K562 (cell line): Measurements from ENCODE around the gene RARG. TPM values are rescaled to one million over a fixed set of nuclear protein-coding genes. Genes with fewer than 3 reads are reported as not detected.

Experiments used
- ATAC-seq: fragments of 200-7000 bp; cut with Tn5 transposase; 3 replicates; pipeline ENCODE4 v1.9.1; 2020; ENCODE audit warnings: moderate library complexity
- BruUV-seq: library from RNA; stranded (reverse); fragments of 400-500 nt; replicated peaks from 2 replicates; lab custom pipeline; 2021; lab: Mats Ljungman, UMichigan
- CTCF ChIA-PET: fragments of 300-600 bp; formaldehyde crosslinking; extraction: SDS; loops from one replicate; lab custom pipeline; 2021; ENCODE audit warnings: low intra/inter-chr PET ratio; lab: Yijun Ruan, JAX
- POLR2A ChIA-PET: fragments of 300-600, 350-650 bp; sonication (Branson Sonifier 250); formaldehyde crosslinking; extraction: SDS; loops from one replicate; lab custom pipeline; 2021; ENCODE audit warnings: antibody characterized with exemption, inconsistent platforms; lab: Yijun Ruan, JAX
- DNase-seq, 4 experiments: peaks; one replicate each; pipeline versions ENCODE4 v3.0.0 to v3.0.0-alpha.2; 2011 to 2018; ENCODE audit warnings: low spot score in 3 of 4, mixed read lengths in 3 of 4; ENCODE audit errors: extremely low read depth in 1 of 4
- FAIRE-seq: peaks from 2 replicates; lab custom pipeline; 2011; peaks lifted over from hg19 to GRCh38; lab: Jason Lieb, UNC
- H2AFZ ChIP-seq: 2 replicates; pipeline ENCODE4 v1.6.0; 2011; ENCODE audit warnings: low read depth, low read length, control low read depth, inconsistent platforms
- H3K27ac ChIP-seq: fragments of 200-600 bp; 3 replicates; pipeline ENCODE4 v1.8.0; 2011; ENCODE audit warnings: low read depth, mild to moderate bottlenecking, control low read depth, inconsistent platforms, low read length, moderate library complexity, mixed read lengths; ENCODE audit errors: extremely low read depth
- H3K27me3 ChIP-seq, 2 experiments: fragments of 300-600 bp in 1 of 2; 2 replicates in 1 of 2; 3 replicates in 1 of 2; pipeline versions ENCODE4 v1.6.0 to v1.8.0; 2011; ENCODE audit warnings: inconsistent platforms in 2 of 2, low read length in 2 of 2, mild to moderate bottlenecking in 1 of 2, mixed read lengths in 1 of 2, moderate library complexity in 1 of 2; ENCODE audit not compliant: control insufficient read depth in 2 of 2, insufficient read depth in 2 of 2
- H3K36me3 ChIP-seq: fragments of 300-600 bp; 3 replicates; pipeline ENCODE4 v1.8.0; 2011; ENCODE audit warnings: mild to moderate bottlenecking, low read length, inconsistent platforms; ENCODE audit not compliant: control insufficient read depth, insufficient read depth
- H3K4me1 ChIP-seq, 2 experiments: fragments of 200-600 bp in 1 of 2; replicated peaks in 1 of 2; 2 replicates in 1 of 2; 3 replicates in 1 of 2; pipeline versions ENCODE4 v1.5.1 to v1.8.0; 2011; ENCODE audit warnings: inconsistent platforms in 2 of 2, low read length in 2 of 2, mild to moderate bottlenecking in 1 of 2, mixed read lengths in 1 of 2, moderate library complexity in 1 of 2; ENCODE audit not compliant: control insufficient read depth in 2 of 2, insufficient read depth in 2 of 2
- H3K4me2 ChIP-seq: 2 replicates; pipeline ENCODE4 v1.6.1; 2011; ENCODE audit warnings: low read length, control low read depth, inconsistent platforms, mixed read lengths; ENCODE audit not compliant: insufficient read depth
- H3K4me3 ChIP-seq: fragments of 200-600 bp; sonication (generic), shearing (Covaris generic); 2 replicates; pipeline ENCODE4 v1.5.1; 2016; ENCODE audit warnings: control low read depth, inconsistent platforms
- H3K79me2 ChIP-seq: fragments of 200-600 bp; 3 replicates; pipeline ENCODE4 v1.8.0; 2011; ENCODE audit warnings: low read length, inconsistent platforms; ENCODE audit not compliant: control insufficient read depth, insufficient read depth
- H3K9ac ChIP-seq, 2 experiments: 2 replicates each; pipeline versions ENCODE4 v1.6.0 to v1.6.1; 2011; ENCODE audit warnings: low read depth in 2 of 2, low read length in 2 of 2, control low read depth in 1 of 2, inconsistent platforms in 1 of 2, mild to moderate bottlenecking in 1 of 2, mixed read lengths in 1 of 2; ENCODE audit not compliant: insufficient read depth in 1 of 2
- H3K9me1 ChIP-seq: one replicate; pipeline ENCODE4 v1.6.0; 2011; ENCODE audit warnings: inconsistent platforms, mild to moderate bottlenecking, low read length, moderate library complexity; ENCODE audit not compliant: control insufficient read depth, insufficient read depth
- H3K9me3 ChIP-seq: replicated peaks from 2 replicates; pipeline ENCODE4 v1.5.1; 2011; ENCODE audit warnings: low read depth, low read length, inconsistent platforms; ENCODE audit not compliant: control insufficient read depth, insufficient read depth
- H4K20me1 ChIP-seq: replicated peaks from 2 replicates; pipeline ENCODE4 v1.6.1; 2011; ENCODE audit warnings: low read length, inconsistent platforms, mixed read lengths; ENCODE audit not compliant: control insufficient read depth, insufficient read depth
- SREBF2 ChIP-seq: sonication (generic); formaldehyde crosslinking; IDR thresholded peaks from 2 replicates; pipeline ENCODE4 v1.4.0; 2020; ENCODE audit warnings: mild to moderate bottlenecking, missing genetic modification reagents
- ZBTB33 ChIP-seq: sonication (generic); formaldehyde crosslinking; IDR thresholded peaks from 2 replicates; pipeline ENCODE4 v1.8.1; 2023; ENCODE audit warnings: mild to moderate bottlenecking, missing genetic modification reagents
- WGBS: fragments of 100-300 bp; shearing (Covaris generic); methylation state at CpG from one replicate; pipeline ENCODE4 v1.1.6; 2016; ENCODE audit warnings: low coverage, mixed read lengths; ENCODE audit not compliant: insufficient coverage; ENCODE audit errors: missing lambda C conversion rate; 5-methylcytosine and 5-hydroxymethylcytosine counted together
- in situ Hi-C: fragments of 300-500 bp; cut with MboI; formaldehyde crosslinking; loops from 4 replicates; pipeline ENCODE4 v1.15.0; 2018; ENCODE audit warnings: inconsistent platforms, mixed read lengths
- intact Hi-C: fragments of 100-400 bp; cut with micrococcal nuclease; formaldehyde crosslinking; loops from 2 replicates; pipeline ENCODE4 v1.14.2; 2022
- polyA plus RNA-seq, 8 experiments: library from polyadenylated mRNA; depleted of rRNA in 4 of 8; stranded (reverse) in 5 of 8; unstranded in 3 of 8; fragments of >200 nt; fragmentation: Nextera tagmentation in 2 of 8; fragmentation: Illumina TruSeq in 1 of 8; extraction: Ambion mirVana in 2 of 8; extraction: Trizol in 1 of 8; gene quantifications; 2 replicates each; pipeline versions ENCODE4 v1.2.1 to v1.2.3, GENCODE V29; 2011 to 2014; ENCODE audit warnings: inconsistent platforms in 1 of 8, missing spikeins in 1 of 8
- total RNA-seq, 7 experiments: library from RNA; depleted of rRNA in 6 of 7; stranded (reverse); fragments of >200 nt in 6 of 7; fragmentation: Illumina TruSeq in 2 of 7; extraction: Trizol in 2 of 7; gene quantifications; 2 replicates each; pipeline versions ENCODE4 v1.2.1 to v1.2.3, GENCODE V29; 2011 to 2021; ENCODE audit warnings: low replicate concordance in 1 of 7
- TF ChIP-seq, protein P1 (sequence below): fragments of 450-650 bp; IDR thresholded peaks from 2 replicates; pipeline ENCODE4 v1.6.1; 2016; ENCODE audit warnings: low read depth, mild to moderate bottlenecking, moderate library complexity

RARG gene
- total and polyA plus RNA-seq, 9 of the 15 experiments (the other 6 are each of a cell fraction or from before 2014, with no cell fraction given): 0.18 to 7.6 (median 3.8) TPM

DNA sequence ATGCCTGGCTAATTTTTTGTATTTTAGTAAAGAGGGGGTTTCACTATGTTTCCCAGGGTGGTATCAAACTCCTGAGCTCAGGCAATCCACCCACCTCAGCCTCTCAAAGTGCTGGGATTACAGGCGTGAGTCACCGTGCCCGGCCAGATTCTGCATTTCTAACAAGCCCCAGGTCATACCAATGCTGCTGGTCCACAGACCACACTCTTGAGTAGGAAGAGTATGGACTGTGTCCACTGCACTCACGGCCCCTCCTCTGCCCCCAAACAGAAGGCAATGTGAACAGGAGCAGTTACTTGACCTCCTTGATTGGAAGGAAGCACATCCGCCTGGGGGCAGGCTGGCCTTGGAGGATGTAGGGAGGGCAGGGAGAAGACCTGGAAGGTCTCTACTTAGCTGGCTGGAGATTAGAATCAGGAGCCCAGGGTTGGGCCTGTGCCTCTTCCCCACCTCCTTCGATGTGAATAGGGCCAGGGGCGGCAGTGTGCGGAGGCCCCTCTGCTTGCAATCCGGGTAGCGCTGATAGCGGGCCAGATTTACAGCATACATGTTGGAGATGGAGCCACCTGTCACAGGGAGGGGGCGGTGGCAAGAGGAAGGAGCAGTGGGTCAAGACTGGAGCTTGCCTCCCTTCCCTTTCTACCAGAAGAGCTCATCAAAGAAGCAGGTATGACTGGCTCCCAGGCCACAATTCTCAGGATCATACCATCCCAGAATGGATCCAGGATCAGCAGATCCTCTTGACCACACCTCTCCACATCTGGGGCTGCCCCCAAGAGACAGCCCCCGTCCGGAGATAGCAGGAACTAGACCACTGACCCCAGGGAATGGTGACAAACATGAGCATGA, 60.9 kb downstream of the RARG start:
- ATAC-seq (peak; percentile 21), FAIRE-seq (no peak), DNase-seq (peak in 1 of 4 experiments; percentile 25)
- no peaks in the 10 kb centered on the region for H3K9me1 ChIP-seq
- H3K9ac ChIP-seq: peak overlapping the region in 1 of 2 experiments; percentile 73; a peak in 1 of 4 replicates
- H3K4me2 ChIP-seq: no peak overlapping the region
- no peak overlapping the region for H3K27ac ChIP-seq
- CTCF ChIA-PET: no interaction called here
- BruUV-seq: no TSS peak
- 55% methylated on average over 14 of the region's 14 CpGs for WGBS
- in situ Hi-C loops: no loop called here
- H3K4me1 ChIP-seq: peaks cover 13 to 22% of the 10 kb centered on the region in 2 experiments
- no peaks in the 10 kb centered on the region for H3K79me2 ChIP-seq
- H3K36me3 ChIP-seq: no peaks in the 10 kb centered on the region
- H2AFZ ChIP-seq: 0 out of 2 replicates have a peak overlapping the region, but pooled peaks have one; percentile 14
- no peaks in the 10 kb centered on the region for H4K20me1 ChIP-seq
- intact Hi-C loops: no loop called here
- no peaks in the 10 kb centered on the region for H3K9me3 ChIP-seq
- H3K4me3 ChIP-seq: no peak overlapping the region
- POLR2A ChIA-PET: interaction anchor here (0.6 to 3.6 kb wide), 5 partner anchors 9 to 322 kb away, joined by 3 to 15 read pairs (median 4); partner anchors contain the start of genes CSAD and ZNF740
- TF ChIP-seq SREBF2 (CRISPR knock-in tag): no peak
- TF ChIP-seq, protein P1, sequence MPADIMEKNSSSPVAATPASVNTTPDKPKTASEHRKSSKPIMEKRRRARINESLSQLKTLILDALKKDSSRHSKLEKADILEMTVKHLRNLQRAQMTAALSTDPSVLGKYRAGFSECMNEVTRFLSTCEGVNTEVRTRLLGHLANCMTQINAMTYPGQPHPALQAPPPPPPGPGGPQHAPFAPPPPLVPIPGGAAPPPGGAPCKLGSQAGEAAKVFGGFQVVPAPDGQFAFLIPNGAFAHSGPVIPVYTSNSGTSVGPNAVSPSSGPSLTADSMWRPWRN: no peak
- TF ChIP-seq ZBTB33 (CRISPR knock-in tag): 0 out of 2 replicates have a peak, but pooled peaks have one; percentile 31
- TF ChIP-seq, all 486 proteins: peak for 1
- no peaks in the 10 kb centered on the region for H3K27me3 ChIP-seq
